Ishikawa (cell line): Measurements from ENCODE around the gene VPS51.

Experiments
- CEBPB ChIP-seq: IDR thresholded peaks from 2 replicates; pipeline ENCODE4 v1.6.1; 2012
- EGR1 ChIP-seq: IDR thresholded peaks from 2 replicates; pipeline ENCODE4 v1.6.1; 2012
- RAD21 ChIP-seq: IDR thresholded peaks from 2 replicates; pipeline ENCODE4 v1.6.1; 2012; ENCODE audit warnings: low read depth
- TAF1 ChIP-seq: IDR thresholded peaks from 2 replicates; pipeline ENCODE4 v1.6.1; 2012; ENCODE audit warnings: low read depth, mild to moderate bottlenecking
- TEAD4 ChIP-seq: IDR thresholded peaks from 2 replicates; pipeline ENCODE4 v1.6.1; 2012
- YY1 ChIP-seq: IDR thresholded peaks from 2 replicates; pipeline ENCODE4 v1.6.1; 2012; ENCODE audit warnings: low read depth
- TF ChIP-seq, protein P1 (sequence below): IDR thresholded peaks from 2 replicates; pipeline ENCODE4 v1.6.1; 2012; ENCODE audit warnings: low read depth, mild to moderate bottlenecking

GRCh38 chr11:65086809-65087208 is 9.2 kb upstream of the VPS51 start:
- TF ChIP-seq YY1 (no peak), TEAD4 (no peak), RAD21 (no peak), TAF1 (no peak), CEBPB (no peak), EGR1 (no peak)
- TF ChIP-seq, protein P1, sequence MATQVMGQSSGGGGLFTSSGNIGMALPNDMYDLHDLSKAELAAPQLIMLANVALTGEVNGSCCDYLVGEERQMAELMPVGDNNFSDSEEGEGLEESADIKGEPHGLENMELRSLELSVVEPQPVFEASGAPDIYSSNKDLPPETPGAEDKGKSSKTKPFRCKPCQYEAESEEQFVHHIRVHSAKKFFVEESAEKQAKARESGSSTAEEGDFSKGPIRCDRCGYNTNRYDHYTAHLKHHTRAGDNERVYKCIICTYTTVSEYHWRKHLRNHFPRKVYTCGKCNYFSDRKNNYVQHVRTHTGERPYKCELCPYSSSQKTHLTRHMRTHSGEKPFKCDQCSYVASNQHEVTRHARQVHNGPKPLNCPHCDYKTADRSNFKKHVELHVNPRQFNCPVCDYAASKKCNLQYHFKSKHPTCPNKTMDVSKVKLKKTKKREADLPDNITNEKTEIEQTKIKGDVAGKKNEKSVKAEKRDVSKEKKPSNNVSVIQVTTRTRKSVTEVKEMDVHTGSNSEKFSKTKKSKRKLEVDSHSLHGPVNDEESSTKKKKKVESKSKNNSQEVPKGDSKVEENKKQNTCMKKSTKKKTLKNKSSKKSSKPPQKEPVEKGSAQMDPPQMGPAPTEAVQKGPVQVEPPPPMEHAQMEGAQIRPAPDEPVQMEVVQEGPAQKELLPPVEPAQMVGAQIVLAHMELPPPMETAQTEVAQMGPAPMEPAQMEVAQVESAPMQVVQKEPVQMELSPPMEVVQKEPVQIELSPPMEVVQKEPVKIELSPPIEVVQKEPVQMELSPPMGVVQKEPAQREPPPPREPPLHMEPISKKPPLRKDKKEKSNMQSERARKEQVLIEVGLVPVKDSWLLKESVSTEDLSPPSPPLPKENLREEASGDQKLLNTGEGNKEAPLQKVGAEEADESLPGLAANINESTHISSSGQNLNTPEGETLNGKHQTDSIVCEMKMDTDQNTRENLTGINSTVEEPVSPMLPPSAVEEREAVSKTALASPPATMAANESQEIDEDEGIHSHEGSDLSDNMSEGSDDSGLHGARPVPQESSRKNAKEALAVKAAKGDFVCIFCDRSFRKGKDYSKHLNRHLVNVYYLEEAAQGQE = no peak
